HCEC 1CT (cell line): Measurements from ENCODE around the gene COLEC11.
"Not testable (repeated sequence)": the region's sequence is repeated elsewhere in the genome, so short reads cannot be mapped to it uniquely, and the experiment has no call there.

Experiments
- DNase-seq: peaks from one replicate; pipeline ENCODE4 v3.0.0-alpha.2; 2017

COLEC11 gene

GRCh38 chr2:3655871-3656761, 61.2 kb downstream of the COLEC11 start:
- no peak for DNase-seq

GRCh38 chr2:3656762-3657721, 62.1 kb downstream of the COLEC11 start:
- no peak for DNase-seq

- no peak for DNase-seq
Observed at GRCh38 chr2:3657881-3658280, 63.0 kb downstream of the COLEC11 start, which contains the start of gene ALLC. Gene ALLC, plus strand, starts transcription at chr2:3658200. Its CDS starts 12,958 bp downstream, at chr2:3671158.

DNA sequence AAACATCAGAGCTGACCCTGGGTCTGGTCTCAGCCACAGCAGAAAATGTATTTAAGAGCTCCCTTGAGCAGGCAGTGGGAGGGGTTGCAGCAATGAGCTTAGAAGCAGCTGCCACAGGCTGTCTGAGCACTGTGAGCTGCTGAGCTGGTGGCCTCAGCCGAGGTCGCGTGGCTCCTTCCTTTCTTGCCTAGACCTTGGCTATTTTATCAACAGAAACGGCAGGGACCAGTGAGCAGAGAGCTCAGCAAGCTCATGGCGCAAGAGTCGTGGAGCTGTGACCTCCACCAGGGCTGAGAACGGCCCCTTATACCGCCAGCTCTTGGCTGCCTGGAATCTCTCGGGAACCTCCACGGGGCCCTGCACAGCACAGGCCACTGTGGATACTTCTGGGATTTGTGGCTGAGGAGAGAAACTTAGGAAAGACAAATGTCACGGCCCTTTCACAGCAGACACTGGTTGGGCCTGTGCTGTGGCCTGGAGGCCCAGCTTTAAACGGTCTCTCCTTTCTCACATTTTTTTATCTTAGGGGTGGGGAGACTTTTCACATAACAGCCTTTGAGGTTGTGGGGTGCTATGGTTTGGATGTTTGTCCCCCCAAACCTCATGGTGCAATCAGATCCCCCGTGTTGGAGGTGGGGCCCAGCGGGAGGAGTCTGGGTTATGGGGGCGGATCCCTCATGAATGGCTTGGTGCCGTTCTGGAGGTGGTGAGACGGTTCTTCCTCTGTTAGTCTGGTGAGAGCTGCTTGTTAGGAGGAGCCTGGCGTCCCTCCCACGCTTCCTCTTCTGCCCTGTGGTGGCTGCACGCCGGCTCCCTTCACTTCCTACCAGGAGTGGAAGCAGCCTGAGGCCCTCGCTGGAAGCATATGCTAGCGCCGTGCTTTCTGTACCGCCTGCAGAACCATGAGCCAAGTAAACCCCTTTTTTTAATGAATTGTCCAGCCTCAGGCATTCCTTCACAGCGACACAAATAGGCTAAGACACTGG, 64.8 kb downstream of the COLEC11 start:
- no peak for DNase-seq

DNA sequence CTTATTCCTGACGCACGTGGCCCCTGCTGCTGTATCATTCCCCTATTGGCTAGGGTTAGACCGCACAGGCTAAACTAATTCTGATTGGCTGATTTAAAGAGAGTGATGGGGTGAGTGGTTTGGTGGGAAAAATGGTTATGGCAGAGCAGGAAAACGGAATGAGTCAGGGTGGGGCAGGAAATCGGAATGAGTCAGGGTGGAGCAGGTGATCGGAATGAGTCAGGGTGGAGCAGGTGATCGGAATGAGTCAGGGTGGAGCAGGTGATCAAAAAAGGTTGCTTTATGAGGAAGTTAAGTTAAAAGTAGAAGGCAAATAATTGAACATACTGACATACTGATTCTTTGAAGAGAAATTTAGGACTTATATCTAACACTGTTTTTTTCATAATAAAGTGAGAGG, 65.7 kb downstream of the COLEC11 start:
- not testable (repeated sequence) for DNase-seq

GRCh38 chr2:3661149-3661660, 66.3 kb downstream of the COLEC11 start:
- DNase-seq = no peak

- DNase-seq = no peak
Observed at GRCh38 chr2:3662239-3662638, 67.3 kb downstream of the COLEC11 start.

- no peak for DNase-seq
Observed at GRCh38 chr2:3664118-3664517, 69.2 kb downstream of the COLEC11 start.

GRCh38 chr2:3664925-3665324, 70.0 kb downstream of the COLEC11 start:
- no peak for DNase-seq

DNA sequence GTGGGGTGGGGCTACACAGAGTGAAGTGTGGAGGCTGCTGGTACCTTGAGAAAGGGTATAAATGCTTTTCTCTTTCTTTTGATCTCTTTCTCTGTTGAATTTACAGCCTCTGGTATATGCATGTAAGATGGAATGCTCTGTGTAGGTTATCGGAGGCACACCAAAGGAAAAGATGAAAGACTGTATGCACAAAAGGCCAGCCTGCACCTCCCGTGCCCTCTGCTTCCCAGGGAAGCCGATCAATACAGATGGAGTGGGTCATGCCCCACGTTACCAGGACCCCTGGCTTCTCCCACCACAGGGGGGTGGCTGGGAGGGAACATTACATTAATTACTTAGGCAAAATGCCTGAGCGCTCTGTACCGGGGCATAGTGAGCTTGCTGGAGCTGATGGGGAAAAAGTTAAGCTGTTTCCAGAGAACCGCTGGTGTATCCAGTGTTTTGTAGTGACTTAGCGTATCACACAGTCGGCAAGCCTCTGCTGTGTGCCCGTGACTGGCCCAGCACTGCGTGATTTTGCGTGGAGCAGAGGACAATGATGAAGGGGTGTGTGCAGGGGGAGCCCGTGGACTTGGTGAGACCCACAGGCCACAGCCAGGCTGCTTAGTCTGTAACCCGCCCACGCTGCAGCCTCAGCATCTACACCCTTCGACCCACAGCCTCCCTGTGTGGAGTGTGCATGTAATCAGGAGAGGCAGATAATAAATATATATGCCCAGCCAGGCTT, 71.1 kb downstream of the COLEC11 start:
- DNase-seq = no peak

DNA sequence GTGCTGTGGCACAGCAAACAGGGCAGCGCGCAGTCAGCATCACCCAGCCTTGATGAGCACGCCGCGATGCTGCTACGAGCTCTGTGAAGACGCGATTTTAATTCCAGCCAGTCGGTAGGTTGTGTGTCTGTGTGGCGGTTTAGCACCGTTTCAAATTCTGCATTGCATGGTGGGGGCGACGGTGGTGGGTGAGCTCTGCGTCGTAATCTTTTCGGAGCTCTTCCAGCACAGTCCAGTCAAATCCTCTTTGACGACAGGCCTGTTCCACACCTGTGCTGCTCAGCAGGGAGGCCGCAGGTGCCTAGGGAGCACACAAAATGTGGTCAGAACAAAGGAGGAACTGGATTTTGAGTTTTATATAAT, 71.7 kb downstream of the COLEC11 start:
- no peak for DNase-seq

- no peak for DNase-seq
Observed at GRCh38 chr2:3667151-3667631, 72.3 kb downstream of the COLEC11 start.

GRCh38 chr2:3669656-3670055, 74.7 kb downstream of the COLEC11 start:
- no peak for DNase-seq

DNA sequence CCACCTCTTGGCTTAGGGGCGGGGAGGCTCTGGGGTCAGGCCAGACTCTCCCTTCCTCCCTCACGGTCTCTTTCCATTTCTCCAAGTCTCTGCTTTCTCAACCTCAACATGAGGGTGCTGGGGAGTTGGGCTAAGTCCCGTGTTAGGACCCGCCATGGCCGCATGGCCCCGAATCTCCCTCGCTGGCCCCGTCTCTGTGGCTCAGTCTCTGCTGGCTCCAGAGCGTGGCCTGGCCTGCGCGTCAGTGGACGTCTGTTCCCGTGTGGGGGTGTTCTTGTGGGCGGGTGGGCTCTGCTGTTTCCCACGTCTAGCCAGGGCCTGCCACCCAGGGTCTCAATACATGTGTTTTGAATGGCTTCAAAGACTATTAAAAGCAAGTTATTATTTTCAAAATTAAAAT, 75.5 kb downstream of the COLEC11 start:
- DNase-seq = no peak

DNA sequence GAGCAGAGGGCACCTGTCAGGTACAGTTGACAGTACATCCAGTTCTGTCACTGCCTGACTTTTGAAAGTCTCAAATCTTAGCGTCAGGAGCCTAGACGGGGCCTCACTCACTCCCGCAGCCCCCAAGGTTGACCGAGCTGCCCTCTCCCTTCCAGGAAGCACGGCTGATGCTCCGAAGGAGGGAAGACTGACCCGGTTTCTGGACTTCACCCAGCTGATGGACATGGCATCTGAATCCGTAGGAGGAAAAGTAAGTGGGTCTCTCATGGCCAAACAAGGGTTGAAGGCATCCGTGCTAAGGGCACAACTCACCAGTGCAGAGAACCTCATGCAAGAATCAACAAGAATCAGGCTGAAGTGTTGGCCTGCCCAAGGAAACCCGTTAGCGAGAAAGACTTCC, 76.0 kb downstream of the COLEC11 start:
- no peak for DNase-seq

- no peak for DNase-seq
Observed at GRCh38 chr2:3672861-3673678, 78.2 kb downstream of the COLEC11 start.

DNA sequence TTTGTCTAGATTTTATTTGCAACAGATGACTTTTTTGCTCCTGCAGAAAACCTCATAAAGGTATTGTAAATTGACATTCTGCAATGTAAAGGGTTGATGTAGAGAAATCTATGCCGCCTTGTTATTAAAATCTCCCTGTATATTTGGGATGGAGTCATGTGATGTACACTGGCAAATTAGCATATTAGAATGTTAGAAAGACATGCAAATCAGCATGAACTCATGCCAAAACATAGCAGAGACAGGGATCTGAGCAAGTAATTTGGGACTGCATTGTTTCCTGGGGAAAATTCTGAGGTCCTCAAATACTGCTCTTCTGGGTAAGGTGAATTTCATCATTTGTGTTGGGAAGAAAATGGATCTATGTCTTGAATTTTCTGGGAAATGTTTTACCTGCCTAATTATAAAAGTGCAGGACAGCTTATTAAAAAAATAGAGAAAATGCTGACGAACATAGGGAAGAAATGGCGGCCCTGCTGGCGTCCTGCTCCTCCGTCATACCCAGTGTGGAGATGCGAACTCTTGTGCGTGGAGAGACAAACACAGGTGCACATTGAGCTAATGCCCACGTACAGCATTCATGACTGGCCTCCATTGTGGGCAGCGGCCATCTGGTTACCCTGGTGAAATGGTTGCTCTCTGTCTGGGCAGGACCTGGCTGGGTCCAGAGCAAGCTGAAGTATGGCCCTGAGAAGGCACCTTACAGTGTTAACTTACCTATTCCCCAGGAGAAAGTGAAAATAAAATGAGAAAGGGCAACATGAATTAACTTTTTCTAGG, 79.3 kb downstream of the COLEC11 start:
- no peak for DNase-seq

- DNase-seq = no peak
Observed at GRCh38 chr2:3675687-3676086, 80.8 kb downstream of the COLEC11 start.

- no peak for DNase-seq
Observed at GRCh38 chr2:3677436-3677835, 82.5 kb downstream of the COLEC11 start.

GRCh38 chr2:3678212-3678611, 83.3 kb downstream of the COLEC11 start:
- DNase-seq = no peak
